Measurements from ENCODE around the gene NFATC4.

GRCh38 chr14:24399447-24399822 lies 31.5 kb downstream of the NFATC4 start:
- TF ChIP-seq POLR2A (IDR thresholded peaks at IDR 0.05; ENCODE audit: low read length) (no peak), GATA1 (IDR thresholded peaks at IDR 0.05; ENCODE audit: low read depth, low read length) (no peak)

All from erythroblast (primary cell).